Measurements from ENCODE around the gene COMMD2. TPM values are rescaled to one million over a fixed set of nuclear protein-coding genes. Genes with fewer than 3 reads are reported as not detected.

The COMMD2 gene
- 10 to 100 TPM; 65.3 to 77.0 TPM for total RNA-seq
- polyA plus RNA-seq (2013, experiment 1 of 2): 61.3 TPM
- 53.5 TPM for polyA plus RNA-seq (2013, experiment 2 of 2)
- long read RNA-seq, experiment 1, transcript COMMD2-203 (5 exons, 3,706 nt): major isoform, 17 of 33 reads
- long read RNA-seq, experiment 1, partial matches to known transcripts: 0 of 33 reads
- long read RNA-seq, experiment 1, other reads (novel, unspliced or antisense): 14 of 33 reads
- long read RNA-seq, experiment 2, transcript COMMD2-203 (5 exons, 3,706 nt): major isoform, 146 of 171 reads
- long read RNA-seq, experiment 2, transcript COMMD2-205 (5 exons, 632 nt): minor isoform, 5 of 171 reads
- long read RNA-seq, experiment 2, partial matches to known transcripts: 3 of 171 reads
- long read RNA-seq, experiment 2, other reads (novel, unspliced or antisense): 12 of 171 reads
- long read RNA-seq, experiment 3, transcript COMMD2-207 (6 exons, 885 nt): minor isoform, 8 of 203 reads
- long read RNA-seq, experiment 3, transcript COMMD2-203 (5 exons, 3,706 nt): major isoform, 184 of 203 reads
- long read RNA-seq, experiment 3, partial matches to known transcripts: 0 of 203 reads
- long read RNA-seq, experiment 3, other reads (novel, unspliced or antisense): 9 of 203 reads
- long read RNA-seq, experiment 4, transcript COMMD2-203 (5 exons, 3,706 nt): major isoform, 155 of 186 reads
- long read RNA-seq, experiment 4, transcript COMMD2-207 (6 exons, 885 nt): minor isoform, 10 of 186 reads
- long read RNA-seq, experiment 4, partial matches to known transcripts: 0 of 186 reads
- long read RNA-seq, experiment 4, other reads (novel, unspliced or antisense): 15 of 186 reads

DNA sequence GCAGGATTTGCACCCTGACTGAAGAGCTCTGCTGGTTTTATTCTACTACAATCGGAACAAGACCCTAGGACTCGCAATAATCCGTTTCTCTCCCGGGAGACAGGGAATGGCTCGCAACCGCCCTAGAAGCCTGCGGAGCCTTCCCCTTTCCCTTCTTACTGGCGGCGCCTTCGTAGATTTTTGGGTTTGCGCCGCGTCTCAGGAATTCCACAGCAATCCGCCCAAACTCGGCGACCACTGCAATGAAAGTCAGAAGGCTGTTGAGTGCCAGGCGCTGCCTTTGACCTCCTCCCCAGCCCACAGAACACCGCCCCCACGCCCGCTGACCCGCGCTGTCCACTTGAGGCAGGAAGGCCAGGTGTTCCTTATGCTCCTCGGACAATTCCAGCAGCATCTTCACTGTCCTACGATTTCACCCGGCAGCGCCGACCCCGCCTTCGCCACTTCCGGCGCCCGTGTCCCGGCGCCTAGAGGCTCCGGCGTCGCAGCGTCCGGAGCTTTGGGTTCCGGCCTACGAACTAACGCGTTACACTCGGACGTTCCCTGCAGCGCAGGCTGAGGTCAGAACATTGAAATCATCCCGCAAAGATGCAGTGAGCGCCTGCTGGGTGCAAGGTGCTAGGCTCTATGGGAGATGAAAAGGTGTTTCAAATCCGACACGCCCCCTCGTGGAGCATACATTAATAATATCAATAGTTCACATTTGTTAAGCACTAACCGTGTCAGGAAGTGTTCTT, at the start of gene COMMD2:
TSS of gene COMMD2 (minus strand) at position 439 of the 737 bp plus-strand sequence. CDS start at position 394, 45 bp downstream.
- Histone ChIP-seq H3K4me3 (ENCODE audit: low read length) (peak within 1 kb of the TSS; percentile 98), H3K27me3 (ENCODE audit: control insufficient read depth, insufficient read depth, low read length, poor library complexity, severe bottlenecking) (no peaks in the 10 kb centered on the region), H3K36me3 (ENCODE audit: control insufficient read depth, insufficient read depth, low read length) (peaks cover 40% of the 10 kb centered on the region), H3K27ac (ENCODE audit: low read depth, low read length) (peak within 1 kb of the TSS; percentile 44), H3K4me1 (ENCODE audit: control insufficient read depth, insufficient read depth, low read length) (peaks cover 2% of the 10 kb centered on the region), H3K9me3 (ENCODE audit: control insufficient read depth, low read length) (no peaks in the 10 kb centered on the region), H3K9ac (ENCODE audit: extremely low read depth, low read length, poor library complexity, severe bottlenecking) (peak within 1 kb of the TSS; percentile 81)
- H3K36me3 Mint-ChIP-seq (ENCODE audit: low read depth): peaks cover 31% of the 10 kb centered on the region
- peaks cover under 1% of the 10 kb centered on the region for H3K27me3 Mint-ChIP-seq (ENCODE audit: insufficient read depth)
- TF ChIP-seq, protein P1, sequence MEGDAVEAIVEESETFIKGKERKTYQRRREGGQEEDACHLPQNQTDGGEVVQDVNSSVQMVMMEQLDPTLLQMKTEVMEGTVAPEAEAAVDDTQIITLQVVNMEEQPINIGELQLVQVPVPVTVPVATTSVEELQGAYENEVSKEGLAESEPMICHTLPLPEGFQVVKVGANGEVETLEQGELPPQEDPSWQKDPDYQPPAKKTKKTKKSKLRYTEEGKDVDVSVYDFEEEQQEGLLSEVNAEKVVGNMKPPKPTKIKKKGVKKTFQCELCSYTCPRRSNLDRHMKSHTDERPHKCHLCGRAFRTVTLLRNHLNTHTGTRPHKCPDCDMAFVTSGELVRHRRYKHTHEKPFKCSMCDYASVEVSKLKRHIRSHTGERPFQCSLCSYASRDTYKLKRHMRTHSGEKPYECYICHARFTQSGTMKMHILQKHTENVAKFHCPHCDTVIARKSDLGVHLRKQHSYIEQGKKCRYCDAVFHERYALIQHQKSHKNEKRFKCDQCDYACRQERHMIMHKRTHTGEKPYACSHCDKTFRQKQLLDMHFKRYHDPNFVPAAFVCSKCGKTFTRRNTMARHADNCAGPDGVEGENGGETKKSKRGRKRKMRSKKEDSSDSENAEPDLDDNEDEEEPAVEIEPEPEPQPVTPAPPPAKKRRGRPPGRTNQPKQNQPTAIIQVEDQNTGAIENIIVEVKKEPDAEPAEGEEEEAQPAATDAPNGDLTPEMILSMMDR (conservative IDR thresholded peaks at IDR 0.05): peak; percentile 63
- DNase-seq: peak; percentile 94
- H3K4me3 Mint-ChIP-seq: peak within 1 kb of the TSS; percentile 95
- H3K4me1 Mint-ChIP-seq: peaks cover 26% of the 10 kb centered on the region
- peak within 1 kb of the TSS; percentile 99 for H3K27ac Mint-ChIP-seq
- no peaks in the 10 kb centered on the region for H3K9me3 Mint-ChIP-seq
- WGBS, 2 experiments (ENCODE audit: insufficient coverage in 1 of 2, insufficient read length in 1 of 2): 0% methylated on average over 7 to 48 of the region's 52 CpGs

DNA sequence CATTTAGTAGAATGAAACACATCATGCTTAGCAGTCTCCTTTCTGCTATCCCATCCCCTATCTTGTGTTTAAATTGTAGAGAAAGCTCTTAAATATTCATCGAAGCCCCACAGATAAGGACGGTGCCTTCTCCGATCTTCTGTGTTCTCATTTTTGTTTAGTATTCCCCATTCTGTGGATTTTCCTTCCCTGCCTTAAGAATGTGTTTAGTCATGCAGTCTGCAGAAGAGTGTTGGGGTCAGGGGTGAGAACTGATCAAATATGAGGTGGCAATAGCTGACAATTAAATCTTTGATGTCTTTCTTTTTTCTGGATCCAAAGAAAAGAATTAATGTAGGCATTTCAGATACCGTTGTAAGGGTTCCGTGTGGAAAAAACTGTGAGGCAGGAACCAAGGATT, 49.4 kb upstream of the COMMD2 start:
- H3K27me3 Mint-ChIP-seq (ENCODE audit: insufficient read depth): peaks cover 2% of the 10 kb centered on the region
- 71 to 72% methylated on average over 4 to 5 of the region's 5 CpGs for WGBS, 2 experiments (ENCODE audit: insufficient coverage in 1 of 2, insufficient read length in 1 of 2)
- no peak overlapping the region for H3K27ac Mint-ChIP-seq
- H3K9ac ChIP-seq (ENCODE audit: extremely low read depth, low read length, poor library complexity, severe bottlenecking): no peak overlapping the region
- H3K4me3 Mint-ChIP-seq: no peak overlapping the region
- peaks cover 8% of the 10 kb centered on the region for H3K9me3 Mint-ChIP-seq
- peaks cover 8% of the 10 kb centered on the region for H3K27me3 ChIP-seq (ENCODE audit: control insufficient read depth, insufficient read depth, low read length, poor library complexity, severe bottlenecking)
- no peak for DNase-seq
- no peaks in the 10 kb centered on the region for H3K36me3 ChIP-seq (ENCODE audit: control insufficient read depth, insufficient read depth, low read length)
- TF ChIP-seq, protein P1 (conservative IDR thresholded peaks at IDR 0.05): no peak
- H3K9me3 ChIP-seq (ENCODE audit: control insufficient read depth, low read length): no peaks in the 10 kb centered on the region
- H3K27ac ChIP-seq (ENCODE audit: low read depth, low read length): no peak overlapping the region
- no peak overlapping the region for H3K4me3 ChIP-seq (ENCODE audit: low read length)
- H3K36me3 Mint-ChIP-seq (ENCODE audit: low read depth): no peaks in the 10 kb centered on the region
- H3K4me1 Mint-ChIP-seq: no peaks in the 10 kb centered on the region
- no peaks in the 10 kb centered on the region for H3K4me1 ChIP-seq (ENCODE audit: control insufficient read depth, insufficient read depth, low read length)

DNA sequence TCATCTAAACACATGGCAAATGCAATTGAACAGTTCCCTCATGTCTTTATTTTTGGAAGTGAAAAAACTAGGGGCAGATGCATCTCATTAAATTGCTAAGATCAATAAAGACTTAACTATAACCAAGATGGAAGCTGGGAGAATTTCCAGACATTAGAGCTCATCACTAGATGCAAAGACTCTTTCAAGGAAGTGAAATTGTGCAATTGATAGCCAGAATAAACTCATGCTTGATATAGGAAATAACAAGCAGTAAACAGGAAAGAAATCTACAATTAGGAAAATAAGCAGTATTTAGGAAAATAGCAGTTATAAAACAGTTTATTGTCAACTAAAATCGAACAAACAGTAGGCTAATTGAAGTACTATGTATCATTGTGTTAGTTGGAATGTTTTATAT, 48.9 kb upstream of the COMMD2 start:
- Mint-ChIP-seq H3K9me3 (peaks cover 8% of the 10 kb centered on the region), H3K4me1 (no peaks in the 10 kb centered on the region), H3K4me3 (no peak overlapping the region), H3K36me3 (ENCODE audit: low read depth) (no peaks in the 10 kb centered on the region), H3K27ac (no peak overlapping the region), H3K27me3 (ENCODE audit: insufficient read depth) (peaks cover 2% of the 10 kb centered on the region)
- no peak for DNase-seq
- H3K27ac ChIP-seq (ENCODE audit: low read depth, low read length): no peak overlapping the region
- 100% methylated on average over 1 of the region's 1 CpG; no CpG with 5 or more reads in 1 of the 2 experiments for WGBS, 2 experiments (ENCODE audit: insufficient coverage in 1 of 2, insufficient read length in 1 of 2)
- no peaks in the 10 kb centered on the region for H3K4me1 ChIP-seq (ENCODE audit: control insufficient read depth, insufficient read depth, low read length)
- peaks cover 8% of the 10 kb centered on the region for H3K27me3 ChIP-seq (ENCODE audit: control insufficient read depth, insufficient read depth, low read length, poor library complexity, severe bottlenecking)
- TF ChIP-seq, protein P1 (conservative IDR thresholded peaks at IDR 0.05): no peak
- no peaks in the 10 kb centered on the region for H3K9me3 ChIP-seq (ENCODE audit: control insufficient read depth, low read length)
- no peak overlapping the region for H3K9ac ChIP-seq (ENCODE audit: extremely low read depth, low read length, poor library complexity, severe bottlenecking)
- no peak overlapping the region for H3K4me3 ChIP-seq (ENCODE audit: low read length)
- no peaks in the 10 kb centered on the region for H3K36me3 ChIP-seq (ENCODE audit: control insufficient read depth, insufficient read depth, low read length)

All from endodermal cell (in vitro differentiated cells).